MM.1S (cell line): ENCODE measurements around the gene BMP15.

Experiments
- EZH2 ChIP-seq: fragments of 300-600 bp; sonication (generic); optimal IDR thresholded peaks from 2 replicates; pipeline ENCODE3; 2017; ENCODE audit warnings: low read depth, mild to moderate bottlenecking, antibody characterized with exemption, low read length, mixed read lengths
- EZH2phosphoT487 ChIP-seq: fragments of 300-600 bp; sonication (generic); IDR thresholded peaks from 2 replicates; pipeline ENCODE4 v1.6.1; 2018; ENCODE audit warnings: antibody characterized with exemption, low read length
- TF ChIP-seq, protein P1 (sequence below): fragments of 300-600 bp; sonication (generic); IDR thresholded peaks from 2 replicates; pipeline ENCODE4 v1.5.1; 2016; ENCODE audit warnings: antibody characterized with exemption, low read length, mixed read lengths

DNA sequence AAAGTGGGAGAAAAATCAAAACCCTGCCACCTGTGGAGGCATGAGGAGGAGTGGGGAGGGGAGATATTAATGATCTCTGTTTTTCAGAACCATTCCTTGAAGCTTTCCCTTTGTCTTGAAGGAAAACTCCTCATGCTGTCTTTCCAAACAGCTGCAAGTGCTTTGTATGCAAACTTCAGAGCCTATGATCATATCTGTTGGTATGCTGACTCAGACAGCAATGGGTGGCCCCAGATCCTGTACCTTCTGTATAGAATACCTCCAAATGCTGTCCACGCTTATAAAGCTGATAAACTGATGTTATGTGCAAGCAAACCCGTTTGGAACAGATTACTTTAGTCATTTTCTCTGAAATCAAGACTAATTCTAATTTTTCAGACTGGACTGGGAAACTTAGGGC is 31.9 kb downstream of the BMP15 start:
- TF ChIP-seq, protein P1, sequence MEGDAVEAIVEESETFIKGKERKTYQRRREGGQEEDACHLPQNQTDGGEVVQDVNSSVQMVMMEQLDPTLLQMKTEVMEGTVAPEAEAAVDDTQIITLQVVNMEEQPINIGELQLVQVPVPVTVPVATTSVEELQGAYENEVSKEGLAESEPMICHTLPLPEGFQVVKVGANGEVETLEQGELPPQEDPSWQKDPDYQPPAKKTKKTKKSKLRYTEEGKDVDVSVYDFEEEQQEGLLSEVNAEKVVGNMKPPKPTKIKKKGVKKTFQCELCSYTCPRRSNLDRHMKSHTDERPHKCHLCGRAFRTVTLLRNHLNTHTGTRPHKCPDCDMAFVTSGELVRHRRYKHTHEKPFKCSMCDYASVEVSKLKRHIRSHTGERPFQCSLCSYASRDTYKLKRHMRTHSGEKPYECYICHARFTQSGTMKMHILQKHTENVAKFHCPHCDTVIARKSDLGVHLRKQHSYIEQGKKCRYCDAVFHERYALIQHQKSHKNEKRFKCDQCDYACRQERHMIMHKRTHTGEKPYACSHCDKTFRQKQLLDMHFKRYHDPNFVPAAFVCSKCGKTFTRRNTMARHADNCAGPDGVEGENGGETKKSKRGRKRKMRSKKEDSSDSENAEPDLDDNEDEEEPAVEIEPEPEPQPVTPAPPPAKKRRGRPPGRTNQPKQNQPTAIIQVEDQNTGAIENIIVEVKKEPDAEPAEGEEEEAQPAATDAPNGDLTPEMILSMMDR: no peak
- TF ChIP-seq EZH2 (no peak), EZH2phosphoT487 (no peak)
